ENCODE measurements around the gene ASCL3. TPM values are rescaled to one million over a fixed set of nuclear protein-coding genes. Genes with fewer than 3 reads are reported as not detected.

The ASCL3 gene
- total and polyA plus RNA-seq, 10 of the 15 experiments (the other 5 are each of a cell fraction or from before 2014, with no cell fraction given): not detected

GRCh38 chr11:8937159-8937558, 5.7 kb downstream of the ASCL3 start (continued):
- no peak for TF ChIP-seq CUX1 (IDR thresholded peaks at IDR 0.05; ENCODE audit: insufficient replicate concordance, low read depth, low read length)
- no peak; the same call in none of the 2 replicates for TF ChIP-seq ATF2 (IDR thresholded peaks at IDR 0.05; ENCODE audit: low read length)
- no peak for TF ChIP-seq CHD4 (IDR thresholded peaks at IDR 0.05)
- 0 out of 2 replicates have a peak, but pooled peaks have one; percentile 34 for TF ChIP-seq FOXM1 (IDR thresholded peaks at IDR 0.05; ENCODE audit: low read depth, low read length)
- TF ChIP-seq BACH1 (IDR thresholded peaks at IDR 0.05; ENCODE audit: borderline replicate concordance): no peak
- no peak for TF ChIP-seq MYC (IDR thresholded peaks at IDR 0.05; ENCODE audit: insufficient read depth, insufficient read length, insufficient replicate concordance, low read length, severe bottlenecking)
- no peak for TF ChIP-seq ATF3 (IDR thresholded peaks at IDR 0.05; ENCODE audit: borderline replicate concordance, extremely low read depth, low read depth, low read length)
- no peak for TF ChIP-seq EP300 (IDR thresholded peaks at IDR 0.05; ENCODE audit: borderline replicate concordance in 1 of 2, control insufficient read depth in 1 of 2, low read depth in 2 of 2, low read length in 2 of 2)
- TF ChIP-seq PKNOX1 (IDR thresholded peaks at IDR 0.05): no peak
- TF ChIP-seq ZBTB4 (CRISPR knock-in tag; IDR thresholded peaks at IDR 0.05): no peak
- no peak for TF ChIP-seq IKZF2 (IDR thresholded peaks at IDR 0.05)
- no peak for TF ChIP-seq ELK1 (IDR thresholded peaks at IDR 0.05; ENCODE audit: low read depth, low read length)
- no peak for TF ChIP-seq LARP7 (IDR thresholded peaks at IDR 0.05)
